Liver (tissue), 3 donors: ENCODE data around the gene DNAJC5G.

Experiments
- TAF1 ChIP-seq: conservative IDR thresholded peaks from 2 replicates; pipeline ENCODE4 v1.6.1; 2016; ENCODE audit warnings: antibody characterized with exemption, mild to moderate bottlenecking
- TF ChIP-seq, protein P1 (sequence below): fragments of 150-350 bp; IDR thresholded peaks from 2 replicates; pipeline ENCODE4 v1.5.1; 2017; ENCODE audit warnings: improper control_type of control experiment, low read depth, low read length; ENCODE audit not compliant: missing input control
- TF ChIP-seq, protein P2 (sequence below): IDR thresholded peaks from 2 replicates; pipeline ENCODE4 v1.6.1; 2016; ENCODE audit warnings: antibody characterized with exemption, mild to moderate bottlenecking
- donor health status: healthy.
- donor health status: healthy.

DNA sequence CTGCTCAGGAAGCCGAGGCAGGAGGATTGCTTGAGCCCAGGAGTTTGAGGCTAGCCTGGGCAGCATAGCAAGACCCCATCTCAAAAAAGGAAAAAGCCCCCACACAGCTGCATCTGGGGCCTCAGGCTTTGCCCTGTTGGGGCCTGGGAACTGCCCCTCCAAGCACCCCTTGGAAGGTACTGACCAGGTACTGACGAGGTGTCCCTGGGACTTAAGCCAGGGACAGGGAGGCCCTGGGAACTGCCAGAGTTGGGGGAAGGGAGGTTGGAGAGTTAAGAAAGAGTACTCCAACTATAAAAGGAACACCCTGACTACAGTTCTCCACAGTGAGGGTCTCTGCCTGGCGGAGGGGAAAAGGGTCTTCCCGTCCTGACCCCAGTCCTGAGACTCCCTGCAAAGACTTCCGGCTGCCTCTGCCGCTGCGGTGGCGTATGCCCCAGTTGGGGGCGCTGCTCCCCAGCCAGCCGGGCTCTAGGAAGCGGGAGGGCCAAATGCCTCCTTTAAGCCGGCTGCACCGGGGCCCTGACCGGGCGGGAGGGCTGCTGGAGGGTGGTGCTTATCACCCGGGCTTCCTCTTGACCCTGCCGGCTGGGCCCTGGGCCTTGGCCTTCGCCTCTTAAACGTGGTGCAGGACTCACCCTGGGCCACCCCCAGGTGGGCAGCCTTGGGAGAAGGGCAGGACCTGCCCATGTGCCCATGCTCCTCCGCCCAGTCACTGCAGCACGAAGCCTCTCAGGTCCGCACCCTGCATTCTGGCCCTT lies 25.2 kb upstream of the DNAJC5G start:
- TF ChIP-seq, protein P1, sequence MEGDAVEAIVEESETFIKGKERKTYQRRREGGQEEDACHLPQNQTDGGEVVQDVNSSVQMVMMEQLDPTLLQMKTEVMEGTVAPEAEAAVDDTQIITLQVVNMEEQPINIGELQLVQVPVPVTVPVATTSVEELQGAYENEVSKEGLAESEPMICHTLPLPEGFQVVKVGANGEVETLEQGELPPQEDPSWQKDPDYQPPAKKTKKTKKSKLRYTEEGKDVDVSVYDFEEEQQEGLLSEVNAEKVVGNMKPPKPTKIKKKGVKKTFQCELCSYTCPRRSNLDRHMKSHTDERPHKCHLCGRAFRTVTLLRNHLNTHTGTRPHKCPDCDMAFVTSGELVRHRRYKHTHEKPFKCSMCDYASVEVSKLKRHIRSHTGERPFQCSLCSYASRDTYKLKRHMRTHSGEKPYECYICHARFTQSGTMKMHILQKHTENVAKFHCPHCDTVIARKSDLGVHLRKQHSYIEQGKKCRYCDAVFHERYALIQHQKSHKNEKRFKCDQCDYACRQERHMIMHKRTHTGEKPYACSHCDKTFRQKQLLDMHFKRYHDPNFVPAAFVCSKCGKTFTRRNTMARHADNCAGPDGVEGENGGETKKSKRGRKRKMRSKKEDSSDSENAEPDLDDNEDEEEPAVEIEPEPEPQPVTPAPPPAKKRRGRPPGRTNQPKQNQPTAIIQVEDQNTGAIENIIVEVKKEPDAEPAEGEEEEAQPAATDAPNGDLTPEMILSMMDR = peak; percentile 51
- TF ChIP-seq, protein P2, sequence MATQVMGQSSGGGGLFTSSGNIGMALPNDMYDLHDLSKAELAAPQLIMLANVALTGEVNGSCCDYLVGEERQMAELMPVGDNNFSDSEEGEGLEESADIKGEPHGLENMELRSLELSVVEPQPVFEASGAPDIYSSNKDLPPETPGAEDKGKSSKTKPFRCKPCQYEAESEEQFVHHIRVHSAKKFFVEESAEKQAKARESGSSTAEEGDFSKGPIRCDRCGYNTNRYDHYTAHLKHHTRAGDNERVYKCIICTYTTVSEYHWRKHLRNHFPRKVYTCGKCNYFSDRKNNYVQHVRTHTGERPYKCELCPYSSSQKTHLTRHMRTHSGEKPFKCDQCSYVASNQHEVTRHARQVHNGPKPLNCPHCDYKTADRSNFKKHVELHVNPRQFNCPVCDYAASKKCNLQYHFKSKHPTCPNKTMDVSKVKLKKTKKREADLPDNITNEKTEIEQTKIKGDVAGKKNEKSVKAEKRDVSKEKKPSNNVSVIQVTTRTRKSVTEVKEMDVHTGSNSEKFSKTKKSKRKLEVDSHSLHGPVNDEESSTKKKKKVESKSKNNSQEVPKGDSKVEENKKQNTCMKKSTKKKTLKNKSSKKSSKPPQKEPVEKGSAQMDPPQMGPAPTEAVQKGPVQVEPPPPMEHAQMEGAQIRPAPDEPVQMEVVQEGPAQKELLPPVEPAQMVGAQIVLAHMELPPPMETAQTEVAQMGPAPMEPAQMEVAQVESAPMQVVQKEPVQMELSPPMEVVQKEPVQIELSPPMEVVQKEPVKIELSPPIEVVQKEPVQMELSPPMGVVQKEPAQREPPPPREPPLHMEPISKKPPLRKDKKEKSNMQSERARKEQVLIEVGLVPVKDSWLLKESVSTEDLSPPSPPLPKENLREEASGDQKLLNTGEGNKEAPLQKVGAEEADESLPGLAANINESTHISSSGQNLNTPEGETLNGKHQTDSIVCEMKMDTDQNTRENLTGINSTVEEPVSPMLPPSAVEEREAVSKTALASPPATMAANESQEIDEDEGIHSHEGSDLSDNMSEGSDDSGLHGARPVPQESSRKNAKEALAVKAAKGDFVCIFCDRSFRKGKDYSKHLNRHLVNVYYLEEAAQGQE = no peak
- no peak for TF ChIP-seq TAF1
